SK-N-MC (cell line): ENCODE results near the gene ANKS1B.

Source experiments
- DNase-seq: peaks from one replicate; pipeline ENCODE4 v3.0.0-alpha.2; 2011; ENCODE audit warnings: low read depth, low spot score
- H3K27ac ChIP-seq: fragments of 200-600 bp; sonication (generic); 2 replicates; pipeline ENCODE4 v1.5.1; 2016; ENCODE audit warnings: mixed run types
- H3K36me3 ChIP-seq: fragments of 200-600 bp; sonication (generic); 2 replicates; pipeline ENCODE4 v1.6.1; 2017; ENCODE audit warnings: antibody characterized with exemption, low read length, mixed read lengths; ENCODE audit not compliant: insufficient read depth
- H3K4me3 ChIP-seq: fragments of 200-600 bp; sonication (generic); 2 replicates; pipeline ENCODE4 v1.5.1; 2016
- H3K9ac ChIP-seq: fragments of 200-600 bp; sonication (generic); 2 replicates; pipeline ENCODE4 v1.8.0; 2017; ENCODE audit warnings: mixed run types, mixed read lengths; ENCODE audit not compliant: insufficient read length
- H3K9me3 ChIP-seq: fragments of 200-600 bp; sonication (generic); 2 replicates; pipeline ENCODE4 v1.6.1; 2017; ENCODE audit warnings: low read depth, mild to moderate bottlenecking, antibody characterized with exemption, low read length, moderate library complexity, mixed read lengths
- EZH2 ChIP-seq: fragments of 200-600 bp; sonication (generic); IDR thresholded peaks from one replicate; pipeline ENCODE4 v1.6.1; 2017; ENCODE audit warnings: antibody characterized with exemption
- FOXP2 ChIP-seq: optimal IDR thresholded peaks from 2 replicates; pipeline ENCODE3; 2011; ENCODE audit warnings: mild to moderate bottlenecking, moderate library complexity; ENCODE audit not compliant: insufficient read depth; ENCODE audit errors: extremely low read length, control extremely low read depth
- POLR2AphosphoS5 ChIP-seq: IDR thresholded peaks from 2 replicates; pipeline ENCODE4 v1.6.1; 2012; ENCODE audit warnings: mild to moderate bottlenecking, low read depth, low read length, borderline replicate concordance

ANKS1B gene

DNA sequence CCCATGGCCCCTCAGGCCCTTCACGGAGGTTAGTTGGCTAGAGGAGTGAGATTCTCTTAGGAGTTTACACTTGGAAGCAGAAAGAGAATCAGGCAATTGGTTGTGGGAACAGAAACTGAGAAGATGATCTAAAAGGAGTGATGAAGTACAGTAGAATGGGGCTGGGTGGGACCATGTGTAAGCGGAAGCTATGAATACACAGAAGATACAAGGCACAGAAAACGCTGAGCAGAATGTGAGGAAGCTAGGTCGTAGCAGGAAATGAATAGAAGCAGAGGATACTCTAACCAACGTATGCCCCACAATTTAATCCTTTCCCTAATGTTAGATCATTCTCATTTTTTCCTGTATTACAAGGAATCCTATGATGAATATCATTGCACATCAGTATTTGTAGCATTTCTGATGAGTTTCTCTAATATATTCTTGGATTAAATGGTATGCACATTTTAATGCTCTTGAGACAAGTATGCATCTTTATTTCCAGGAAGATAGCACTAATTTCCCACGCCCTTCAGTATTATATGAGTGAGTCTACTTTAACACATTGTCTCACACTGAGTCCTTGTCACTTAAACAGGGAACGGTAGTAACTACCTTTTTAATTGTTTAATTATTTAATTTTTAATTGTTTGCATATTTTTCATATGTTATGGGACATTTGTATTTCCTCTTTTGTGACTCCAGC is 1066.4 kb downstream of the ANKS1B start:
- Histone ChIP-seq H3K9ac (no peak overlapping the region), H3K27ac (no peak overlapping the region), H3K4me3 (no peak overlapping the region), H3K9me3 (no peaks in the 10 kb centered on the region), H3K36me3 (no peaks in the 10 kb centered on the region)
- TF ChIP-seq FOXP2 (no peak), POLR2AphosphoS5 (no peak), EZH2 (no peak)
- no peak for DNase-seq

DNA sequence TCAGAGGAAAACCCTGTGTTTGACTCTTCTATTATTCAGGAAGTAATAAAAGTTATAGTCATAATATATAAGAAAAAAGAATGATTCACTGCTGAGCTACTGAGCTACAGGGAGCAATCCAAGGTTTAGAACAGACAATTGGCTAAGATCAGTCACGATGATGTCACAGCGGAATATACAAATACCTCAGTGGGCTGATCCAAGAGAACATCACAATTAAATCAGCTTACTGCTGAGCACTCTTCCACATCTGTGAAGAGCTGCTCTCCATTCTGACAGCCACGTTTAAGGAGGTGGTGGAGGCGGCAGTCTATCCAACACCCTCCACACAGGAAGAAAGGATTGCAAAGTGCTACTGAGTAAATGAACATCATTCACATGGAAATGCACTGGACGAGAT is 1068.6 kb downstream of the ANKS1B start:
- DNase-seq, result no peak
- Histone ChIP-seq H3K9me3 (no peaks in the 10 kb centered on the region), H3K9ac (no peak overlapping the region), H3K4me3 (no peak overlapping the region), H3K36me3 (no peaks in the 10 kb centered on the region), H3K27ac (no peak overlapping the region)
- TF ChIP-seq FOXP2, result no peak
- no peak for TF ChIP-seq EZH2
- no peak for TF ChIP-seq POLR2AphosphoS5

DNA sequence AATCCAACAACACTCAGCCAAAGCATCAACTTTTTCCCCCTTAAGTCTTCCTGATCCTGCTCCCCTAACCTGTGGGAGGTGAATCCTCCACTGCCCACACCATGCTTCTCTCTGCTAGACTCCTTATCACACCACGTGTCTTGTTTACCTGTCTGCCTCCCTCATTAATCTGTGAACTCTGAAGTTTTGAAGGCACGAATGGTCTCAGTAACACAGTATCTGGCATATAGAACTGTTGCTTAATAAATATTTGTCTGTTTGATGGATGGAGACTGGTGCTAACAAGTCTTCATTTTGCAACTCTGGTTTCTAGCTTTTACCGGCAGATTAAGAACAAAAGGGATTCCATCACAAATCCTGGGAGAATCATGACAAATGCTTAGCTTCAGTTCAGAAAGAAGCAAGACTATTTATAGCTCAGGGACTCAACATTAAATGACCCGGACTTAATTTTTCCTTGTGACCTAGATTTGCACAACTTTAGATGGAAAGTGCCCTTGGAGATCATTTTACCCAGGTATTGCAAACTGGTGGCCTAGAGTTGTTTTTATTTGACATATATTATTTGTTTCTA is 1072.2 kb downstream of the ANKS1B start:
- Histone ChIP-seq H3K36me3 (no peaks in the 10 kb centered on the region), H3K27ac (no peak overlapping the region), H3K9me3 (no peaks in the 10 kb centered on the region), H3K4me3 (no peak overlapping the region), H3K9ac (no peak overlapping the region)
- DNase-seq, result no peak
- no peak for TF ChIP-seq POLR2AphosphoS5
- no peak for TF ChIP-seq FOXP2
- TF ChIP-seq EZH2, result no peak

DNA sequence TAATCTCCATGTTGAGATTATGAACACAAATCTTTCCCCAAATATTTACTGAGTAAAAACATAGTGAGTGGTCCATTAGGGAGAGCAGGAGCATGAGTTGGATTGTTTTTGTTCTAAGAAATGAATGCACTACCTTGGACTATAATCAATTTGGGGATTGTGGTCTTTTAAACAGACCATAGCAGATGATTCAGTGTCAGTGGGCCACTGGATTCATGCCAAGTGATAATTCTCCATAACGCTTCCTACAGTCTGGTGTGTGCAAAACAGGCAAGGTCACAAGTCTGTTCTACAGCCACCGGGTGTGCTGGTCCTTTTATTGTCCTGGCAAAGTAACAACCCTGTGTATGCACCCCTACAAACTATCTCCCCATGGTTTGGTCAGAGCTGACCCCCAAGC is 1073.3 kb downstream of the ANKS1B start:
- no peak overlapping the region for H3K4me3 ChIP-seq
- no peaks in the 10 kb centered on the region for H3K9me3 ChIP-seq
- no peaks in the 10 kb centered on the region for H3K36me3 ChIP-seq
- H3K9ac ChIP-seq, result no peak overlapping the region
- H3K27ac ChIP-seq, result no peak overlapping the region
- no peak for DNase-seq
- TF ChIP-seq EZH2, result no peak
- no peak for TF ChIP-seq FOXP2
- no peak for TF ChIP-seq POLR2AphosphoS5

DNA sequence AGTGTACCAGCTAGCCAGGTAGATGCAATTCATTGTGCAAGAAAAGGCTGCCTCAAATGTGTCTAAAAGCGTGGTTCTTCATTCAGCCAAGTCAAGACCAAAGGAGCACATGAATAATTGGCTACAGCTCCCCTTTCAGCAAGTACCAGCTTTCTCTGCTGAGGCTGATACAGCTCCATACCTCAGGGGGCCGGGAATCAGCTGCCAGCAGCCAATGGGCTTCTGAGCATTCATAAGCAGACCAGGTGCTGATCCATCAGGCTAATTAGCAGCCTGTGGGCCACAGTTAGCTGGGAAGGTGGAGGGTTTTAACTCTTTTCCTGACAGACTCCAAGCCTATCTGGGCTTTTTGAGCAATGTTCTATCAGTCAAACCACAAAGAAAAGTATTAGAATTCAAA is 1075.0 kb downstream of the ANKS1B start:
- no peak overlapping the region for H3K27ac ChIP-seq
- no peak for DNase-seq
- no peak overlapping the region for H3K4me3 ChIP-seq
- no peaks in the 10 kb centered on the region for H3K9me3 ChIP-seq
- no peak overlapping the region for H3K9ac ChIP-seq
- no peaks in the 10 kb centered on the region for H3K36me3 ChIP-seq
- TF ChIP-seq EZH2 (no peak), POLR2AphosphoS5 (no peak), FOXP2 (no peak)

DNA sequence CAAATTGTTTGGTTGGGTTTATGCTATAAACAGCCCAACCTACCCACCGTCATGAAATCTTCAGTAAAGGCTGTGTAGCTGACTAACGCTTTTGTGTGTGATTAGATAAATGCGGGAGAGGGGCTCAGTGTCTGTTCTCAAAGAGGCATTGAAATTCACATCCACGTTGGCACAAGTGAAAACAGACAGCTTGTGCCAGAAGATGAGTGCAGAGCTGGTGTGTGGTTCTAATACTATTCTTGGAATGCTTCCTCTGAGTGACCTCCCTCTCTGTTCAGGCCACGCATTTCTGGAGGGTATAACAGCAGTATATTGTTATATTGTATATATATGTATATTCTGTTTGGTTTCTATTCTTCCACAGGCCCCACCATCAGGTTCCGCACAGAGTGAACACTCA is 1075.9 kb downstream of the ANKS1B start:
- no peak for DNase-seq
- TF ChIP-seq FOXP2 (no peak), POLR2AphosphoS5 (no peak)

DNA sequence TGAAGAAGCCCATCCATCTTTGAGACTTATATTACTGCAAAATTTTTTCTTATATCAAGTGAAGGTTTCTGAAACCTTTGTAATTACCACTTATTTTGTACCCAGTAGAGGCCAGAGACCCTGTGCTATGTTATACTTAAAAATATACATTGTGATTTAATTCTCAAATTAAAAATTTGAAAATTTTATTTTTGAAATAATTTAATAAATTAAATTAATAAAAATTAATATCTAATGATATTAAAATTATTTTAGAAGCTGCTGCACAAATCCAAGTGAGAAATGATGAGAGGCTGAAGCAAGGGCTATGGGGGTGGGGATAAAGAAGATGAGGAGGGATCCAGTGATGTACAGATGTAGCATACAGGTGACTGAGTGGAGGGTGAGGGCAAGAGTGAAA is 1080.9 kb downstream of the ANKS1B start:
- Histone ChIP-seq H3K36me3 (no peaks in the 10 kb centered on the region), H3K27ac (no peak overlapping the region), H3K9me3 (no peaks in the 10 kb centered on the region), H3K4me3 (no peak overlapping the region), H3K9ac (no peak overlapping the region)
- TF ChIP-seq POLR2AphosphoS5, result no peak
- TF ChIP-seq EZH2, result no peak
- TF ChIP-seq FOXP2, result no peak
- no peak for DNase-seq

More for the DNA sequence above, 1075.9 kb downstream of the ANKS1B start:
- Histone ChIP-seq H3K9ac (no peak overlapping the region), H3K36me3 (no peaks in the 10 kb centered on the region), H3K9me3 (no peaks in the 10 kb centered on the region), H3K4me3 (no peak overlapping the region), H3K27ac (no peak overlapping the region)

DNA sequence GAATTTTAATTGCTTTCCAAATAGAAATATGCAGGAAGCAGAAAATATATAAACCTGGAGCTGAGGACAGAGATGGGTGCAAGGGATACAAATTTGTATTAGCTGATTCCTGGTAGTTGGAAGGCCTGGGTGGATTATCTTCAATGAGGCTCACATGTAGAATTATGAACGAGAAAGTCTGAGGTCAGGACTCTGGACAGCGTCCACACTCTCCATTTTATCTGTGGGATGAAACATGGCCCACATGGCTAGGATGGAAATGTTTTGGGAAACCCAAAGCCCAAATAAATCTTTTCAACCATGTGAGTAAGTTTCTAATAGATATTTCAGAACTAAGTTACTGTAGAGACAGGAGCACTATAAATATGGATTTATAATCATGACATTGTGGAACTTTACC is 1083.5 kb downstream of the ANKS1B start:
- no peak for DNase-seq
- no peaks in the 10 kb centered on the region for H3K36me3 ChIP-seq
- H3K9me3 ChIP-seq, result no peaks in the 10 kb centered on the region
- no peak overlapping the region for H3K4me3 ChIP-seq
- TF ChIP-seq POLR2AphosphoS5 (no peak), EZH2 (no peak), FOXP2 (no peak)
- no peak overlapping the region for H3K27ac ChIP-seq
- H3K9ac ChIP-seq, result no peak overlapping the region
